GM19372 (cell line): ENCODE results near the gene COPB2.
A peak's percentile ranks its signal among the peaks of the same experiment; 100 is the strongest.
"Not testable (repeated sequence)": the region's sequence is repeated elsewhere in the genome, so short reads cannot be mapped to it uniquely, and the experiment has no call there.

Experiments
- ATAC-seq: cut with Tn5 transposase; IDR thresholded peaks from one replicate; pipeline ENCODE4 v1.9.1; 2021; ENCODE audit warnings: mild to moderate bottlenecking, low read depth, moderate library complexity; ENCODE audit not compliant: unreplicated experiment

COPB2 gene

DNA sequence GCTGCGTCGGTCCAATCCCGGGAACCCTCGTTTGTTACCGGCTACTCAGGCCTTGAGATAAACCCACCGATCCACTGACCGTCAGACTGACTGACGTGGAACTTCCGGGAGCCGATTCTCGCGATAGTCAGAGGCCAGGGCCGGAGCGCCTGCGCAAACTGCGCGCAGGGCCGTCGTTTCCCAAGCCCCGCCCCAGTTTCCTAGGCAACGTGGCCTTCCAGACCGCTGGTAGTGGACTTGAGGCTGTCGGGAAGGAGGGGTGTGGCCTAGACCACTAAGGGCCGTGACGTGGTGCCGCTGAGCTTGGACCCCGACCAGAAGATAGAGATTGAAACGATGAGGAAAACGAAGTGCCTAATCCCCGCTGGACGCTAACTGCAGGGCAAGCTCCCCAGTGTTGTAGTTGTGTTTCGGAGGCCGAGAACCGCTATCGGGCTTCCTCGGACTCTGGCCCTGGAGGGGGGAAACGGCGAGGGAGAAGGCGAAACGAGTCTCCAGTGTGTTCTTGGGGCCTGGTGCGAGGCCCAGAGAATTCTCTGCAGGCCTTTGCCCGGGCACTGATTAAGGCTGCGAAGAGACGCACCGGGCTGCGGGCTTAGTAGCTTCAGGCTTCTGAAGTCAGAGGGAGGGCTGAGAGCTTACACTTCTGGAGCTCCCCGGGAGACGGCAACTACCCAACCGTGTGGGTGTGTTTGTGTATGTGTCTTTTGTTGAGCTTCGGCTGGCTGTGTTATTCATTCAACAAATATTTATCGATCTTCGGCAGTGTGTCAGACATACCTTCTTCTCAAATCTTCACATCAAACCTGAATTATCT, at the start of gene COPB2:
COPB2 (minus strand) TSS at position 96 of the 817 bp plus-strand sequence. CDS start 97 bp downstream, outside the sequence.
- peak; percentile 98 for ATAC-seq

GRCh38 chr3:139434764-139435307, 45.4 kb upstream of the COPB2 start:
- no peak for ATAC-seq

- ATAC-seq, result no peak
Measured at GRCh38 chr3:139434228-139434627, 44.8 kb upstream of the COPB2 start.

DNA sequence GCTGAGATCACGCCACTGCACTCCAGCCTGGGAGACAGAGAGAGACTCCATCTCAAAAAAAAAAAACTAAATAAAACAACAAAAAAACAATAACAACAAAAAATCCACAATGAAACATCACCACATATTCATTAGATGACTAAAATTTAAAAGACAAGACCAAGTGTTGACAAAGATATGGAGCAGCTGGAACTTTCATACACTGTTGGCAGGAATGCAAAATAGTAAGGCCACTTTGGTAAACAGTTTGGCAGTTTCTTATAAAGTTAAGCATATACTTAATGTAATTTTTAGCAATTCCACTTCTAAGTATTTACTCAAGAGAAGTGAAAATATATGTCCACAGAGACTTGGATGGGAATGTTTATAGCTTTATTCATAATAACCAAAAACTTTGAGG, 43.6 kb upstream of the COPB2 start:
- no peak for ATAC-seq

GRCh38 chr3:139430493-139430892, 41.0 kb upstream of the COPB2 start:
- no peak for ATAC-seq

- ATAC-seq, result peak; percentile 81
Measured at GRCh38 chr3:139427283-139428060, 38.0 kb upstream of the COPB2 start.

- ATAC-seq, result no peak
Measured at GRCh38 chr3:139425745-139426400, 36.4 kb upstream of the COPB2 start.

- no peak for ATAC-seq
Measured at GRCh38 chr3:139423232-139423631, 33.8 kb upstream of the COPB2 start.

GRCh38 chr3:139421460-139421859, 32.0 kb upstream of the COPB2 start:
- ATAC-seq, result no peak

GRCh38 chr3:139421040-139421439, 31.6 kb upstream of the COPB2 start:
- no peak for ATAC-seq

- no peak for ATAC-seq
Measured at GRCh38 chr3:139418144-139418543, 28.7 kb upstream of the COPB2 start.

DNA sequence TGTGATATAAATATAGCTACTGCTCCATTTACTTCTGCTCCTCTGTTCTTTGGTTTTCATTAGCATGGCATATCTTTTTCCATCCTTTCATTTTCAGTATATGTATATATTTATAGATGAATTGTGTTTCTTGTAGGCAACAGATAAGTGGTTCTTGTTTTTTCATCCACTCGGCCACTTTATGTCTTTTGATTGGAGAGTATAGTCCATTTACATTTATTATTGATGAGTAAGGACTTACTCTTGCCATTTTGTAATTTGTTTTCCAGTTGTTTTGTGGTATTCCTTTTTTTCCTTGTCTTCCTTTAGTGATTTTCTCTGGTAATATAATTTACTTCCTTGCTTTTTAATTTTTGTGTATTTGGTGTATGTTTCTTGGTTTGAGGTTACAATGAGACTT, 26.8 kb upstream of the COPB2 start:
- no peak for ATAC-seq

DNA sequence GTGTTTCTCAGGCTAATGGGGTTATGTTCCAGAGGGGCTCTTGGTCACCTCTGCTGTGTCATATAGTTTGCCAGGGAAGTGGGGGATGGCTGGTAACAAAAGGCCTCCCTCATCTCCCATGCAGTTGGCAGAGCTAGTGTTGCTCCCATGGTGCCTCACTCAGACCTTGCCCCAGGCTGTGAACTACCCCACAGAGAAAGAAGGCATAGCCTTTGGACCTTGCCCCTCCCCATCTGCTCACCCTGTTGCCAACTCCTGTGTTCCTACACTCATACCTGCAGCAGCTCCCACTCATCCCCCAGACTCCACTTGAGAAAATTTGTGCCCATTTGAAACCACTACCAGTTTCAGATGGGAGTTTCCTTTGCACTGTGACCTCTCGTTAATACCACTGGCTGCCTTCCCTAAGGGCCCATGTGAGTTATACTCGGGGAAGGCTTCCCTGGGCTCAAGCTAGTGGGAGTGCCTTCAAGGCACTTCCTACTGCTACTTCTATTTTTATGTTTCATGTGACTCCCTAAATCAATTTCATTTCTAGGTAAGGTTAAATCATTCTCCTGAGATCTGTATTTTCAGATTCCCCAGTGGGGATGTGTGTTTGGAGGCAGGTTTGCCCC, 25.3 kb upstream of the COPB2 start:
- no peak for ATAC-seq

DNA sequence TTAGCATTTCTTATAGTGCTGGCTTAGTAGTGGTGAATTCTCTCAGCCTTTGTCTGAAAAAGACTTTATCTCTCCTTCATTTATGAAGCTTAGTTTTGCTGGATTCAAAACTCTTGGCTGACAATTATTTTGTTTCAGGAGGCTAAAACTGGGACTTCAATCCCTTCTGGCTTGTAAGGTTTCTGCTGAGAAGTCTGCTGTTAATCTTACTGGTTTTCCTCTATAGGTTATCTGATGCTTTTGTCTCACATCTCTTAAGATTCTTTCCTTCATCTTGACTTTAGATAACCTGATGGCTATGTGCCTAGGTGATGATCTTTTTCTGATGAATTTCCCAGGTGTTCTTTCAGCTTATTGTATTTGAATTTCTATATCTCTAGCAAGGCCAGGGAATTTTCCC, 23.4 kb upstream of the COPB2 start:
- not testable (repeated sequence) for ATAC-seq

GRCh38 chr3:139401155-139401554, 11.7 kb upstream of the COPB2 start:
- not testable (repeated sequence) for ATAC-seq

DNA sequence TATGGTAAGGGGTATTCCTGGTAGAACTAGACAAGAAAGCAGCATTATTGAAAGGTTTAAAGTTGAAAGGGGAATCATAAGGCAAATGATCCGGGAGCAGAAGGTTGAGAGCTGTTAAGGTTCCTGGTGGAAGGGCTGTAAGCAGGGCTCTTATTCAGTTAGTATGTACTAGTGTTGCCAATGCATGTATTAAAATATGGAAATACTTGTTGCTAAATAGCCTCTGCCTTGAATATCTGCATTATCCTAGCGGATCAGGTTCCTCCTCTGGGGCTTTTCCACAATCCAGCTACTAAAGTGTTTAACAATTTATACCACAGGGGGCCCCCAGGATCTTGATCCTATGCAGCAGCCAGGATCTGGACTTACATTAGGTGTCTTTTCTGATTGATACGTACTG, 7.3 kb upstream of the COPB2 start:
- ATAC-seq, result no peak

DNA sequence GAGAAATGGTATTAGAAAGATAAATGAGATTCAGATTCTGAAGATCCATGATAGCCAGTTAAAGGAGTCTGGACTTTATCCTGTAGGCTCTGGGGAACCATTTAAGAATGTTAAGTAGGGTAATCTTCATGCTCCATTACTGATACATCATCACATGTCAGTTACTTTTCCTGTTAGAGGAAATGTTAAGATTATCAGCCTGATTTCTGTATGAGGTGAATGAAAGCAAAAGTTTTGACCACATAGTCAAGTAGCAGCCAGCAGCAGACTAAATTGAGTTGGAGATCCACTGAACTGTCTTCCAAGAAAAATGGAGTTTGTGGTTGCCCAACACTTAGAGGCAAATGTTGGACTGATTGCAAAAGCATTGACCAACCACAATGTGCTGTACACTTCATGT, 4.7 kb upstream of the COPB2 start:
- no peak for ATAC-seq

GRCh38 chr3:139388821-139389551, 461 bp downstream of the COPB2 start:
- peak; percentile 4 for ATAC-seq

GRCh38 chr3:139388077-139388476, 1.4 kb downstream of the COPB2 start:
- ATAC-seq, result no peak

- not testable (repeated sequence) for ATAC-seq
Measured at GRCh38 chr3:139382291-139382690, 7.2 kb downstream of the COPB2 start.
